T-cell (primary cell): ENCODE measurements around the gene DIP2C. TPM values are rescaled to one million over a fixed set of nuclear protein-coding genes. Genes with fewer than 3 reads are reported as not detected.
"Not testable (repeated sequence)": the region's sequence is repeated elsewhere in the genome, so short reads cannot be mapped to it uniquely, and the experiment has no call there.

ENCODE experiments used
- ATAC-seq, 4 experiments: fragments of 200-7000 bp in 3 of 4; fragments of 150-1000 bp in 1 of 4; cut with Tn5 transposase; replicated peaks in 1 of 4; 1 replicate in 3 of 4; 2 replicates in 1 of 4; pipeline ENCODE4 v1.10.0; 2021; ENCODE audit warnings: moderate library complexity in 3 of 4, mild to moderate bottlenecking in 2 of 4, moderate number of reproducible peaks in 1 of 4
- CTCF ChIA-PET, 2 donors: fragments of 300-600 bp; sonication (Branson Sonifier 250); formaldehyde crosslinking; loops; one replicate each; lab custom pipeline; 2022; ENCODE audit warnings: antibody characterized with exemption in 2 of 2; lab: Charles Lee
- POLR2A ChIA-PET, 2 donors: fragments of 300-600 bp; sonication (Branson Sonifier 250); formaldehyde crosslinking; loops; one replicate each; lab custom pipeline; 2022; ENCODE audit warnings: antibody characterized with exemption in 2 of 2; lab: Charles Lee
- DNase-seq, 35 experiments: peaks; one replicate each; pipeline versions ENCODE4 v3.0.0 to v3.0.0-alpha.2; 2013 to 2023
- H3K27ac ChIP-seq: one replicate; pipeline ENCODE4 v1.5.1; 2013; ENCODE audit warnings: low read length
- H3K27me3 ChIP-seq, 2 experiments: replicated peaks in 1 of 2; 1 replicate in 1 of 2; 2 replicates in 1 of 2; pipeline versions ENCODE4 v1.6.1 to v1.7.0; 2013; ENCODE audit warnings: low read length in 1 of 2, mixed read lengths in 1 of 2; ENCODE audit not compliant: control insufficient read depth in 2 of 2, insufficient read depth in 2 of 2; ENCODE audit errors: extremely low read depth in 1 of 2
- H3K36me3 ChIP-seq, 2 donors: 1 replicate in 1 of 2; 2 replicates in 1 of 2; pipeline versions ENCODE4 v1.6.1 to v1.7.0; 2013; ENCODE audit warnings: low read length in 1 of 2; ENCODE audit not compliant: control insufficient read depth in 2 of 2, insufficient read depth in 1 of 2; ENCODE audit errors: extremely low read depth in 1 of 2
- H3K4me1 ChIP-seq, 2 experiments: 1 replicate in 1 of 2; 2 replicates in 1 of 2; pipeline versions ENCODE4 v1.6.1 to v1.7.0; 2013; ENCODE audit warnings: low read length in 2 of 2, mixed read lengths in 1 of 2; ENCODE audit not compliant: insufficient read depth in 2 of 2, control insufficient read depth in 1 of 2; ENCODE audit errors: extremely low read depth in 1 of 2
- H3K4me3 ChIP-seq, 2 donors: 1 replicate in 1 of 2; 2 replicates in 1 of 2; pipeline versions ENCODE4 v1.5.1 to v1.7.0; 2013; ENCODE audit warnings: mild to moderate bottlenecking in 2 of 2, low read length in 1 of 2, moderate library complexity in 1 of 2; ENCODE audit not compliant: control insufficient read depth in 1 of 2; ENCODE audit errors: extremely low read depth in 1 of 2
- H3K9me3 ChIP-seq: 2 replicates; pipeline ENCODE4 v1.7.0; 2013
- H3K27ac Mint-ChIP-seq, 2 donors: one replicate each; pipeline ENCODE4 v1.8.0; 2020 to 2021; ENCODE audit warnings: mild to moderate bottlenecking in 2 of 2, mixed read lengths in 2 of 2
- H3K27me3 Mint-ChIP-seq, 2 donors: one replicate each; pipeline ENCODE4 v1.8.0; 2021 to 2022; ENCODE audit warnings: mixed read lengths in 2 of 2
- H3K36me3 Mint-ChIP-seq: one replicate; pipeline ENCODE4 v1.8.0; 2021; ENCODE audit warnings: mixed read lengths
- H3K4me1 Mint-ChIP-seq, 3 donors: one replicate each; pipeline ENCODE4 v1.8.0; 2020 to 2022; ENCODE audit warnings: mixed read lengths in 3 of 3, mild to moderate bottlenecking in 1 of 3
- H3K4me3 Mint-ChIP-seq, 3 donors: one replicate each; pipeline ENCODE4 v1.8.0; 2020 to 2022; ENCODE audit warnings: mild to moderate bottlenecking in 3 of 3, mixed read lengths in 3 of 3, moderate library complexity in 3 of 3
- H3K9me3 Mint-ChIP-seq, 3 donors: one replicate each; pipeline ENCODE4 v1.8.0; 2020 to 2022; ENCODE audit warnings: mixed read lengths in 3 of 3
- WGBS: methylation state at CpG from one replicate; pipeline ENCODE4 v1.1.5; 2013; ENCODE audit warnings: missing lambda C conversion rate; ENCODE audit not compliant: insufficient coverage; 5-methylcytosine and 5-hydroxymethylcytosine counted together
- total RNA-seq, 35 experiments: library from RNA in 6 of 35; stranded (reverse) in 6 of 35; fragments of 120-200 nt in 1 of 35; gene quantifications; one replicate each; pipeline versions ENCODE4 v1.2.1 to v1.2.4 and lab custom pipeline; 2013 to 2026

DIP2C gene
- total RNA-seq, 5 donors from 2014 or later (not counting 1 experiment from before 2014, with no cell fraction given), result 2.7 to 7.4 (median 4.5) TPM

DNA sequence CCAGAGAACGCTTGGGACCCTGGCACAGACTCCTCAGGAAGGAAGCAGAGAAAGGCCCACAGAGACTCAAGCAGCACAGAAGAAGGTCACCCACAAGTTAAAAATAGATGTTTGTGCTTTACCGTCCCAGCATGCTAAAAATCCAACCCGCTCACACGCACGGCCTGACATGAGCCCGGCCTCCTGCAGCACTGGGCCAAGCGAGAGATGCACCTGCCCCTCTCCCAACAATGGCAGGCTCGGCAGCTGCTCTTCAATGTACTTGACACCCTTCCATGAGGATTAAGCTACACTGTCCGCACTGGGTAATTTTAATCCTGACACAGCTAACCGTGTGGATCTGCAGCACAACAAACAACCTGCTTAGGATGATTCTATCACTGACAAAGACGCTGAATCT is 9.3 kb downstream of the DIP2C start:
- POLR2A ChIA-PET, result no interaction called here
- no peaks in the 10 kb centered on the region for H3K9me3 ChIP-seq
- no peak overlapping the region for H3K4me3 ChIP-seq
- Mint-ChIP-seq H3K4me1 (no peaks in the 10 kb centered on the region), H3K27me3 (peaks cover 5% of the 10 kb centered on the region in 2 donors), H3K36me3 (no peaks in the 10 kb centered on the region), H3K9me3 (peaks cover 0 to 2% (median 1%) of the 10 kb centered on the region in 3 donors), H3K4me3 (no peak overlapping the region), H3K27ac (no peak overlapping the region)
- H3K4me1 ChIP-seq, result no peaks in the 10 kb centered on the region
- peaks cover 0 to 21% of the 10 kb centered on the region in 2 experiments for H3K27me3 ChIP-seq
- H3K36me3 ChIP-seq, result no peaks in the 10 kb centered on the region
- CTCF ChIA-PET, result no interaction called here
- ATAC-seq, result no peak
- no peak overlapping the region for H3K27ac ChIP-seq
- 76% methylated on average over 11 of the region's 11 CpGs for WGBS
- DNase-seq, result no peak

DNA sequence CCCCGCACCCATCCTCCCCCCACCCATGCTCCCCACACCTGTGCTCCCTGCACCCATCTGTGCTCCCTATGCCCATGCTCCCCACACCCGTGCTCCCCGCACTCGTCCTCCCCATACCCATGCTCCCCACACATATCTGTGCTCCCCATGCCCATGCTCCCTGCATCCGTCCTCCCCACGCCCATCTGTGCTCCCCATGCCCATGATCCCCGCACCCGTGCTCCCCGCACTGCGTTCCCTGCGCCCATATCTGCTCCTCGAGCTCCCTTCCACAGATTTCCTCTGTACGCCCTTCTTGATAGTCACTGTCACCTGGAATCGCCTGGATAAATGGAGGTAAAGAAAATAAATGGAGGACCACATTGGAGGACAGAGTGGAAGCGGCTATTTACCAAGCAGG is 9.9 kb downstream of the DIP2C start:
- no peaks in the 10 kb centered on the region for H3K36me3 ChIP-seq
- 94% methylated on average over 10 of the region's 15 CpGs for WGBS

DNA sequence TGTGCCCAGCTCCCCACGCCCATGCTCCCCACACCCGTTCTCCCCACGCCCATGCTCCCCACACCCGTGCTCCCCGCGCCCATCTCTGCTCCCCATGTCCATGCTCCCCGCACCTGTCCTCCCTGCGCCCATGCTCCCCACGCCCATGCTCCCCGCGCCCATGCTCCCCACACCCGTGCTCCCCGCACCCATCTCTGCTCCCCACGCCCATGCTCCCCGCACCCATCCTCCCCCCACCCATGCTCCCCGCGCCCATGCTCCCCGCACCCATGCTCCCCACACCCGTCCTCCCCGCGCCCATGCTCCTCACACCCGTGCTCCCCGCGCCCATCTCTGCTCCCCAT is 10.8 kb downstream of the DIP2C start:
- POLR2A ChIA-PET, CTCF ChIA-PET, H3K36me3 Mint-ChIP-seq: not testable (repeated sequence)

More for the DNA sequence above, 9.9 kb downstream of the DIP2C start:
- no peak overlapping the region for H3K27ac ChIP-seq
- H3K4me1 ChIP-seq, result no peaks in the 10 kb centered on the region
- Mint-ChIP-seq H3K9me3 (no peaks in the 10 kb centered on the region), H3K36me3 (no peaks in the 10 kb centered on the region), H3K27me3 (peaks cover 5% of the 10 kb centered on the region in 2 donors), H3K27ac (no peak overlapping the region), H3K4me1 (no peaks in the 10 kb centered on the region), H3K4me3 (no peak overlapping the region)
- POLR2A ChIA-PET, result no interaction called here
- H3K9me3 ChIP-seq, result no peaks in the 10 kb centered on the region
- peaks cover 0 to 19% of the 10 kb centered on the region in 2 experiments for H3K27me3 ChIP-seq
- no peak for DNase-seq
- ATAC-seq, result no peak
- CTCF ChIA-PET, result no interaction called here
- no peak overlapping the region for H3K4me3 ChIP-seq

DNA sequence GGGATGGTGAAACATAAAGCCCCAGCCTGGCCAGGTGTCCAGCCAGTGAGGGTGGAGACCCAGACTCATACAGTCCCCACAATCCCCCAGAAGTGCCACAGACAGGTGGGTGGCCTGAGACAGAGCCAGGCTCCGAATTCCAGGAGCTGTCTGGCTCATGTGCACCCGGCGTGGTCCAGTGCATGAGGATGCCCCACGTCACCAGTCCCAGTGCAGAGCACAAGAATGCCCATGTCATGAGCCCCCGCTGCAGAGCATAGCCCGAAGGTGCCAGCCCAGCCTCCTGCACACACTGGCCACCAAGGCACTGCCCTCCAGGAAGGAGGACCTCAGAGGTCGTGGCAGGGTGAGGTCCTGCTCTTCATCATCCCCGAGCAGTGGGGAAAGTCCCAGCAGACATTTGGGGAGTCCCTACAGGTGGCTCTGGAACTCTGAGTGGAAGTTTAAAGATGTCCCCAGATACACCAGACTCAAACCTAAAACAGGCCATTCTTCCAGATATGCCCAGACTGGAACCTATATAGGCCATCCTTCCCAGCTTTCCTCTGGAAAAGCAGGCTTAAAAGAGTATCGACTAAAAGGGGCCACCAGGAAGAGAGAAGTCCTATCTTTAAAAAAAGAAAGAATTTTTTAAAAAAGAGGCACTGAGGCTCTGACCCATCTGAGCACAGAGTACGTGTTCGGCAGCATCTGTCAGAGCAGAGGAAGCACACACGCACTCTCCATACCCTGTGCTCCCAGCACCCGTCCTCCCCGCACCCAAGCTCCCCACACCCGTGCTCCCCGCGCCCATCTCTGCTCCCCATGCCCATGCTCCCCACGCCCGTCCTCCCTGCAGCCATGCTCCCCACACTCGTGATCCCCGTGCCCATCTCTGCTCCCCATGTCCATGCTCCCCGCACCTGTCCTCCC is 11.5 kb downstream of the DIP2C start:
- no peak overlapping the region for H3K27ac Mint-ChIP-seq
- Histone ChIP-seq H3K4me1 (no peaks in the 10 kb centered on the region), H3K27me3 (peaks cover 0 to 13% of the 10 kb centered on the region in 2 experiments), H3K27ac (no peak overlapping the region), H3K36me3 (no peaks in the 10 kb centered on the region), H3K4me3 (no peak overlapping the region), H3K9me3 (no peaks in the 10 kb centered on the region)
- CTCF ChIA-PET, result no interaction called here
- no peak for DNase-seq
- H3K27me3 Mint-ChIP-seq, result peaks cover 0 to 4% of the 10 kb centered on the region in 2 donors
- H3K9me3 Mint-ChIP-seq, result peaks cover 0 to 4% (median 0%) of the 10 kb centered on the region in 3 donors
- no peak for ATAC-seq
- no peaks in the 10 kb centered on the region for H3K4me1 Mint-ChIP-seq
- WGBS, result 84% methylated on average over 20 of the region's 22 CpGs
- no peaks in the 10 kb centered on the region for H3K36me3 Mint-ChIP-seq
- POLR2A ChIA-PET, result no interaction called here
- H3K4me3 Mint-ChIP-seq, result no peak overlapping the region

More for the DNA sequence above, 10.8 kb downstream of the DIP2C start:
- not testable (repeated sequence) for H3K4me1 ChIP-seq, H3K36me3 ChIP-seq, H3K4me1 Mint-ChIP-seq, H3K9me3 ChIP-seq, H3K4me3 Mint-ChIP-seq, H3K27me3 Mint-ChIP-seq, DNase-seq, H3K4me3 ChIP-seq, H3K9me3 Mint-ChIP-seq, H3K27ac ChIP-seq, H3K27ac Mint-ChIP-seq, ATAC-seq
- H3K27me3 ChIP-seq, result peaks cover 0 to 16% of the 10 kb centered on the region in 2 experiments
- no CpG with 5 or more reads among the region's 24 CpGs for WGBS

DNA sequence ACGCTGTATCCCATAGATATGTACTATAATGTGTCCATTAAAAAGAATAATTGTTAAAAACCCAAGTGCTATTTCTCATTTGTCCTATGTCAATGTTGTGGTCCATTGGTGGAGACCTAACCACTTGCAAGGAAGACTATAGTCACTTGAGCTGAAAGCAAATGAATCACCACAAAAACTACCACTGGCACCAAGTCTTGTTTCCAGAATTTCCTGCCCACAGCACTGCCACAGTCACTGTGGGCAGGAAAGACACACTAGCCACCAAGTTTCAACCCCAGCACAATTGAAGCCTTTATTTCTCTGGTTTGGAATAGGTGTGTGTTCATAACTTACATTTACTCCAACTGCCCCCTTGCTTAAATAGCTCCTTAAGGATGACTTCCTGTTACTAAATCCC is 12.4 kb downstream of the DIP2C start:
- peaks cover 0 to 19% of the 10 kb centered on the region in 2 experiments for H3K27me3 ChIP-seq
- no peaks in the 10 kb centered on the region for H3K36me3 ChIP-seq
- H3K9me3 Mint-ChIP-seq, result peaks cover 0 to 4% (median 0%) of the 10 kb centered on the region in 3 donors
- ATAC-seq (no peak), DNase-seq (no peak)
- H3K4me3 ChIP-seq, result no peak overlapping the region
- H3K4me1 Mint-ChIP-seq, result no peaks in the 10 kb centered on the region
- H3K4me1 ChIP-seq, result no peaks in the 10 kb centered on the region
- ChIA-PET POLR2A (no interaction called here), CTCF (interaction anchor here in 1 of 2 donors (0.7 kb wide), 1 partner anchor 765 kb away, joined by 4 read pairs; no protein-coding TSS in a partner anchor)
- H3K27ac Mint-ChIP-seq, result no peak overlapping the region
- no peak overlapping the region for H3K4me3 Mint-ChIP-seq
- H3K9me3 ChIP-seq, result no peaks in the 10 kb centered on the region
- peaks cover 0 to 5% of the 10 kb centered on the region in 2 donors for H3K27me3 Mint-ChIP-seq
- WGBS, result no CpG with 5 or more reads among the region's 1 CpG
- H3K36me3 Mint-ChIP-seq, result no peaks in the 10 kb centered on the region
- no peak overlapping the region for H3K27ac ChIP-seq

DNA sequence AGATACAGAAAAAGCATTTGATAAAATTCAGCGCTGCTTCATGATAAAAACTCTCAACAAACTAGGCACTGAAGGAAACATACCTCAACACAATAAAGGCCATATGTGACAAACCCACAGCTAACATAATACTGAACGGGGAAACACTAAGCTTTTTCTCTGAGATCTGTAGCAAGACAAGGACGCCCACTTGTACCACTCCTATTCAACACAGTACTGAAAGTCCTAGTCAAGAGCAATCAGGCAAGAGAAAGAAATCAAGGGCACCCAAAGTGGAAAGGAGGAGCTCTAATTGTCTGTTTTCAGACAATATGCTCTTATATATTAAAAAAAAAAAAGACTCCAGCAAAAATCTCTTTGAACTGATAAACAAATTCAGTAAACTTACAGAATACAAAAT is 13.3 kb downstream of the DIP2C start:
- ATAC-seq, result no peak
- no peaks in the 10 kb centered on the region for H3K36me3 Mint-ChIP-seq

More for the DNA sequence above, 13.3 kb downstream of the DIP2C start:
- no peak overlapping the region for H3K27ac Mint-ChIP-seq
- Histone ChIP-seq H3K9me3 (no peaks in the 10 kb centered on the region), H3K4me3 (no peak overlapping the region), H3K36me3 (no peaks in the 10 kb centered on the region), H3K27ac (no peak overlapping the region), H3K4me1 (no peaks in the 10 kb centered on the region), H3K27me3 (peaks cover 0 to 19% of the 10 kb centered on the region in 2 experiments)
- peaks cover 0 to 4% (median 0%) of the 10 kb centered on the region in 3 donors for H3K9me3 Mint-ChIP-seq
- 83% methylated on average over 1 of the region's 3 CpGs for WGBS
- CTCF ChIA-PET, result interaction anchor here in 1 of 2 donors (0.7 kb wide), 1 partner anchor 766 kb away, joined by 4 read pairs; no protein-coding TSS in a partner anchor
- POLR2A ChIA-PET, result no interaction called here
- DNase-seq, result no peak
- no peak overlapping the region for H3K4me3 Mint-ChIP-seq
- peaks cover 0 to 6% of the 10 kb centered on the region in 2 donors for H3K27me3 Mint-ChIP-seq
- no peaks in the 10 kb centered on the region for H3K4me1 Mint-ChIP-seq
